Measurements from ENCODE around the gene TMEM185A.
"Not testable (repeated sequence)": the region's sequence is repeated elsewhere in the genome, so short reads cannot be mapped to it uniquely, and the experiment has no call there.

The TMEM185A gene

DNA sequence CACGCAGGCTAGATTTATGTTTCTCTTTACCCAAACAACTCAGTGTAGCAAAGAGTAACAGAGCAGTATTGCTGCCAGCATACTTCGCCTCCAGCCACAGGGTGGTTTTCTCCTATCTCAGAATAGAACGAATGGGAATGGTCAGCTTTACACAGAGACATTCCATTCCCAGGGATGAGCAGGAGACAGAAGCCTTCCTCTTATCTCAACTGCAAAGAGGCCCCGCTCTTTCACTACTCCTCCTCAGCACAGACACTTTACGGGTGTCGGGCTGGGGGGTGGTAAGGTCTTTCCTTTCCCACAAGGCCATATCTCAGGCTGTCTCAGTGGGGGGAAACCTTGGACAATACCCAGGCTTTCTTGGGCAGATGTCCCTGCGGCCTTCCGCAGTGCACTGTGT lies 4.8 kb downstream of the TMEM185A start:
- in situ Hi-C loops (cut with HindIII; ENCODE audit: low sequenced_read_pairs), result not testable (repeated sequence)

DNA sequence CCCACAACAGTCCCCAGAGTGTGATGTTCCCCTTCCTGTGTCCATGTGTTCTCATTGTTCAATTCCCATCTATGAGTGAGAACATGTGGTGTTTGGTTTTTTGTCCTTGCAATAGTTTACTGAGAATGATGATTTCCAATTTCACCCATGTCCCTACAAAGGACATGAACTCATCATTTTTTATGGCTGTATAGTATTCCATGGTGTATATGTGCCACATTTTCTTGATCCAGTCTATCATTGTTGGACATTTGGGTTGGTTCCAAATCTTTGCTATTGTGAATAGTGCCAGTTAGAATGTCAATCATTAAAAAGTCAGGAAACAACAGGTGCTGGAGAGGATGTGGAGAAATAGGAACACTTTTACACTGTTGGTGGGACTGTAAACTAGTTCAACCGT lies 11.9 kb downstream of the TMEM185A start:
- in situ Hi-C loops (cut with HindIII; ENCODE audit: low sequenced_read_pairs), result not testable (repeated sequence)

DNA sequence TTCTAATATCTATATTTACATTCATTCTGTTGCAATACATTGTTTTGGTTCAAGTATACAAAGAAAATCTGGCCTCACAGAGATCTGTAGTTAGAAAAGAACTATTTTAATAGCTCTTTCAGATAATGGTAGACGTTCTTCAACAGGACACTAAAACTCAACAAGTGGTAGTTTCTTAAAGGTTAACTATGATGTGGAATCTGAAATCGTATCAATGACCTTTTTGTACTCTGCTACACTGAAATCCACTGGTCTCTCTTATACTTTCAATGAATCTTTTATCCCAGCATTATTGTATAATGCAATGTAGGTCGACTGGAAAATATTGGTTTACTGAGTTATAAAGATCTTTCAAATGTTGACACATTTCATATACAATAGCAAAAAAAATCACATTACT lies 12.7 kb downstream of the TMEM185A start:
- in situ Hi-C loops (cut with HindIII; ENCODE audit: low sequenced_read_pairs), result no loop called here

DNA sequence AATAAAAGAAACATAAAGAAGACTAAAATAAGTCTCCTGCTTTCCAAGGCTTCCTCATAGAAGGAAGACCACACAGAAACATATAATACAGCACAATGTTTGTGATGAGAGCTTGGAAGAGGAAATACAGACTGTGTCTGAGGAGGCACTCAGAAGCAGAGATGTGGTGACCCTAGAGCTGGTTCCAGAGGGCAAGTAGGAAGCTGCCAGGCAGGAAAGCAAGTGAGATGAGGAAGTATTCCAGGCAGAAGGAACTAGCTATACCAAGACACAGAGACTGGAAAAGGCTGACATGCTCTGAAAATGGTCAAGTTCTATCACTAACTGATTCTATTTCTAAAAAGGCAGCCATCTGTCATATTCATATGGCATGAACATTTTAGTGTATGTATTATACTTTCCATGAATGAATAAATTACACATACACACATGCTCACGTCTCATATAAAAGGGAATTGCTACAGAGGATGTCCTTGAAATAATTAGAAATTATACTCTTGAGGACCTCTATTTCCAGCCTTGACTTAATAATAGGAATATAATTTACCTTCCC lies 19.9 kb downstream of the TMEM185A start:
- in situ Hi-C loops (cut with HindIII; ENCODE audit: low sequenced_read_pairs), result no loop called here

DNA sequence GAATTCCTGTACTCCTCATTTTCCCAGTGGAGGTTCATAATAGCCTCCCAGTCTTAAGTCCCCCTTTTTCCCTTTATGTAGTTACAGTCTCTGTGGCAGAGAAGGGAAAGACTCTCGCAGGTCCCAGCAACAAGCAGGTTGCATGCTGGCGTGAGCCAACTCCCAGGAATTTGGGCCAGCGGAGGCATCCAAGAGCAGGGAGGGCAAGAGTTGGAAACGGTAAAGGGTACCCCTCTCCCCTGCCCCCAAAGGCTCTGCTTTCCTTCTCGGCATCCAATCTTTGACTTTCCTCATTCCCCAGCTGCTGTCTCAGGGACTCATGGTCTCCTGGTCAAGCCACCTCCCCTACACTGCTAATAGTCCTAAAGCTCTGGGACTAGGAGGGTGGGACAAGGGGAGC lies 21.1 kb downstream of the TMEM185A start:
- in situ Hi-C loops (cut with HindIII; ENCODE audit: low sequenced_read_pairs), result no loop called here

DNA sequence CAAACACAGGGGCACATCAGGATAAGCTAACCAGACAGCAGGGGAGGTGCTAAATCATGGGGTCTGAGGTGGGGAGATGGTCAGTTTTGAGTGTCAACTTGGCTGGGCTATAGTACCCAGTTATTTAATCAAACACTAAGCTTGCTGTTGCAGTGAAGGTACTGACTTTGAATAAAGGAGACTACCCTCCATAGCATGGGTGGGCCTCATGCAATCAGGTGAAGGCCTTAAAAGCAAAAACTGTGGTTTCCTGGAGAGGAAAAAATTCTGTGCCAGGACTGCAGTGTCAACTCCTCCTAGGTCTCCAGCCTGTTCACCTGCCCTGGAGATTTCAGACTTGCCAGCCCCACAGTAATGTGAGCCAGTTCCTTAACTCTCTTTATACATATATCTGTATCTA lies 23.9 kb downstream of the TMEM185A start:
- in situ Hi-C loops (cut with HindIII; ENCODE audit: low sequenced_read_pairs), result no loop called here

DNA sequence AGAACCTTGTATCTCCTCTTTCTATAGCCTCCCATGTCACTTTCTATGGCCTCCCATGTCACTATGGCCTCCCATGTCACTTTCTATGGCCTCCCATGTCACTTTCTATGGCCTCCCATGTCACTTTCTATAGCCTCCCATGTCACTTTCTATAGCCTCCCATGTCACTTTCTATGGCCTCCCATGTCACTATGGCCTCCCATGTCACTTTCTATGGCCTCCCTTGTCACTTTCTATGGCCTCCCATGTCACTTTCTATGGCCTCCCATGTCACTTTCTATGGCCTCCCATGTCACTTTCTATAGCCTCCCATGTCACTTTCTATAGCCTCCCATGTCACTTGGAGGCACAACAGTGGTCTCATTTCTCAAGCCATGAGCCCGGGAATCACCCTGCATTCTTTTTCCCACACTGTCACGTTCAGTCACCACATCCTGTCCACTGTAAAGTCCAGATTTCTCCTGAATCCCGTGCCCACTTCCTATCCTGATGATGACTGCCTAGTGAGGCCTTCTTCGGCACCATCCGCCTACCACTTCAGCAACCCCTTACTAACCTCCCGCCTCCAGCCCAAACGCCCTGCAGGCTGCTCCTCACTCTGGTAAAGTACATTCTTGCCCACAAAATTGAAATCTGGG lies 26.2 kb downstream of the TMEM185A start:
- in situ Hi-C loops (cut with HindIII; ENCODE audit: low sequenced_read_pairs), result not testable (repeated sequence)

DNA sequence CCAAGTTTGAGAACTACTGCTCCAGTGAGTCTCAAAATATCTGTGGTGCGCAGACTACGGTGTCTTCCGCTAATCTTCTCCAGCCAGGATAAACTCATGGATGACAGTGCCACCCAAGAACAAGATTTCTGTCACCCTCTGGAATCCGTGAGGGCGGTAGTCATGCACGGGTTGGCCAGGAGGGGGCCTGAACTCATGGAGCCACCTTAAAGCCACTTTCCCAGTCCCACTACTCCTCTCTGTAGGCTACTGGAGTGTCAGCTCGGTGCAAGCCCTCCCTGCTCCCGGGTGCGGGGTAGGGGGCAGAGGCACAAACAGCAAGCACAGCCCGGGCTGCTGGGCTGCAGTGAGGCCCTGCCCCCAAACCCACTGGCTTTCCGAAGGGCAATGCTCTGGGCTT lies 33.0 kb downstream of the TMEM185A start:
- in situ Hi-C loops (cut with HindIII; ENCODE audit: low sequenced_read_pairs), result not testable (repeated sequence)

DNA sequence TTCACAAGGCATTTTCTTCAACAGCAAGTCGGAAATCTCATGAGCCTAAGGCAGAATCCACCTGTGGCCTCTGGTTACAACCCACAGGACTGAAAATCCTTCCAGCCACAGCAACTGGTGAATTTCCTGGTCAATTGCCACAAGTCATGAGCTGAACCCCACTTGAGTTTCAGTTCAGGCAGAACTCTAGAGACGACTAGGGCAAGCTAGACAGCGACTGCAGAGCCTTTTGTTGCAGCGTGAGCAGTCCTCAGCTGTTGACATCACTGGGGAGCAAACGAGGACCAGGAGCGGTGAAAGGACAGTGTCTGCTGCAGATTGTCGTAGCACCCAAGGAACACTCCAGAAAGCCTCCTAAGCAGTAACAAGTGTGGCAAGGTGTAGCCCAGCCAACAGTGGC lies 35.6 kb downstream of the TMEM185A start:
- in situ Hi-C loops (cut with HindIII; ENCODE audit: low sequenced_read_pairs), result not testable (repeated sequence)

DNA sequence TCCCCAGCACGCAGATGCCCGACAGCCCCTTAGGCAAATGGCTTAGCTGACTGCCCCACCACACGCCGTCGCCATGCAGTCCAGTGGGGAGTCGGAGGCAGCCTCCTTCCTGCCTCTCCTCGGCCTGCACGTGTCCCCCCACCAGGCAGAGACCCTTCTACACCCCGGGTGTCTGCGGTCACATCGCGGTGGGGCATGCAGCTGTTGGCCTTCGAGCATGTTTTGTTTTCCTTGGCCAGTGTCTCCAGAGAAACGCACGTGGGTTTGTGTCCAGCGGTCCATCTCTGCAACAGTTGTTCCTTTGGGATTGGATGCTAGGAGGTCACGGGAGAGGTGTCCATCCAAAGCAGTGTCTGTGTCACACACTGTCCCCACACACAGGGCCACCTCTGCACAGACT lies 36.4 kb downstream of the TMEM185A start, which contains the start of gene HSFX2:
TSS of gene HSFX2 (minus strand) at position 101 of the 400 bp plus-strand sequence. CDS start 614 bp downstream, outside the sequence.
- in situ Hi-C loops (cut with HindIII; ENCODE audit: low sequenced_read_pairs), result not testable (repeated sequence)

DNA sequence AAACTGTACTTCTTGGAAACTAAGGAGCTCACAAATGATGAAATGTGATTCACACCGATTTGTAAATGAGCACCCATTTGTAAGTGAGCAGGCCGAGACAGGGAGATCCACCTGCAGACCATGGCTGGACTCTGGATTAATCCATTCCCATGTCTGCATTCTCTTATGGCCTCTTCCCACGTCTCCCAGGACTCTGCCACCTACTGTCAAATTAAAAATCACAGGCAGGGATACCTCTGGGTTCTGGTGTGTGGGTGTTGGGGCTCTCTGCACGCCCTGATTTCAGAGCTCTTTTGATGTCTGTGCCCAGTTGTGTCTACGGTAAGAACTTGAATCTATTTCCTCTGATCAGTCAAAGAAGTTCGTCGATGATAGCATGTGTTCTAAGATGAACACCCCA lies 40.6 kb downstream of the TMEM185A start:
- in situ Hi-C loops (cut with HindIII; ENCODE audit: low sequenced_read_pairs), result not testable (repeated sequence)

DNA sequence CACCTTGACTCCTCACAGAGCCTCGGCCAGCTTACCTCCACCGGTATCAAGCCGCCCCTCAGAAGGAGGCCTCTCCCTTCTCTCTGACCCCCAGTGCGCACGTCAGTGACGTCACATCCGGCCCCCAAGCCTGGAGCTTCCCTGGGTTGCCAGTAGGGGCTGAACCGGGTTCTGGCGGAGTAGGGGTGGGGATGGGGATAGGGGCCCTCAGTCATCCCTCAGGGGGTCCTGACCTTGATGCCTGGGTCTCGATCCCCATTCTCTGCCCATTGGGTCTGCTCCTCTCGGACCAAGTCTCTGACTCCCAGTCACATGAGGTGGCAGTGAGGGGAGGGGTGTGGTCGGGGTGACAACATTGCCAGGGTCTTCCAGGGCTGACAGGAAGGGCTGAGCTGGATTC lies 44.2 kb downstream of the TMEM185A start, which contains the start of gene MAGEA9B:
TSS of gene MAGEA9B (minus strand) at position 101 of the 400 bp plus-strand sequence. CDS start 4,280 bp downstream, outside the sequence.
- in situ Hi-C loops (cut with HindIII; ENCODE audit: low sequenced_read_pairs), result not testable (repeated sequence)

DNA sequence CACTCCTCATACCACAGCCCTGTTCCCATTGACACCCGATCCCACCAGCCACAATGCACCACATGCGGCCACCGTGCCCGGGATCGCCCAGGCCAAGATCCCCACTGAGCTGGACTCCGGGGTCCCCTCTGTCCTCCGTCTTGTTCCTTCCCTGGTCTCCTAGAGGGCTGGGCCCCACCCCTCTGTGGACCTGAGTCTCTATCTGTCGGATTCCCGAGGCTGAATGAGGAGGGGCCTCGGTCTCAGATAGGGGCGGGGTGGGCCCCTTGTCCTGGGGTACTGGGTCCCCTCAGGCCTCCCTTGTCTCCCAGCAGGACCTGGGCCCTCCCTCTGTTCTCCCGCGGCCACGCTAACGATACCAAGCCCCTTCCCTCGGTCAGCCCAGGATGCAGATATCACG lies 46.0 kb downstream of the TMEM185A start:
- in situ Hi-C loops (cut with HindIII; ENCODE audit: low sequenced_read_pairs), result not testable (repeated sequence)

DNA sequence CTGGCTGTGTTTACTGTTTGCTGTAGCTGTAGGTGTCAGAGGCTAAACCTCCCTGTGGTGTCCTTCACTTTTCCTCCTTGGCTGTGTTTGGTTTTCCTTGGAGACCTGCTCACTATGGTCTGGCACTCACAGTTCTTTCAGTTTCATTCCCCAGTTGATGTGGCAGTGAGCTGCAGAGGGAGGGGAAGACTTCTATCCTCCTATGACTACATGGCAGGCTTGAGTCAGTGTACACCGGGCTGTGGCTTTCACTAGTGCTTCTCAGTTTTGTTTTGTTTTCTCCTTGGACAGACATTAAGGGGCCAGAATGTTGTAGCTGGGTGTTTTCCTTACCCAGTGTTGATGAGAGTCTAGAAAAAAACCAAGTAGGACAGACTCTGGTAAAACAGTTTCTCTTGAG lies 58.1 kb downstream of the TMEM185A start:
- in situ Hi-C loops (cut with HindIII; ENCODE audit: low sequenced_read_pairs), result not testable (repeated sequence)

DNA sequence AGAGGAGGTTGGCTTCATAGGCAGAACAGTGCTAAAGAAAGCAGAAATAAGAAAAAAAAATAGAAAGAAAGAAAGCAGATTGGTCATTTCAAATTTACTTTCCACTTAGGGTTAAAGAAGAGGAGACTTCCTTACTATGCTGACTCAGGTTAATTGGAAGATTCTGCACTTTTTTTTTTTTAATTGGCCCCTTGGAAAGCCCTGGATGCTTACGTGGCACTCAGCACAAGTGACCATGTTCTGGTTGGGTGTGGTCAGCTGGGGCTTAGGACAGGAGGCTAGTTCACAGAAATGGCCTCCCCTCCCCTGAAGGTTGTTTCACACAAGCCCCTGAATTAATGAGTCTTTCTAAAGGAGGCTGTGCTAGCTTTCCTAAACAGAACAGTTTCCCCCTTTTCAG lies 58.8 kb downstream of the TMEM185A start:
- in situ Hi-C loops (cut with HindIII; ENCODE audit: low sequenced_read_pairs), result no loop called here

DNA sequence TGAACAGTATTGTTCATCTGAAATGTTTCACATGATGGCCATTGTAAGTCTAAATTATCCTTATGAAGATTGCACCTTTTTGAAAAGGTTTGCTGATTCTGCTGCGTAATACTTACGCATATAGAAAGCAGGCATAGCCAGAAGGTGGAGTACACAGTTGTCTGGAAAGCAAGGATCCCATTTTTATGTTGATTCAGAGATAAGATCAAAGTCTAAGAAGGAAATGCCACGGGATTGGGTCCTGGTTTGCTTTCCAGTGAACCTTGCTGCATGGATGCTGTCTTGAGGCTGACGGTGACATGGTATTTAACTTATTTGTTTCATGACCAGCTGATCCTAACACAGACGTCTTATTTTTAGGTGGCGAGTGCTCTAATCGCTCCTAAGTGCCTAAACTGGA lies 59.8 kb downstream of the TMEM185A start:
- in situ Hi-C loops (cut with HindIII; ENCODE audit: low sequenced_read_pairs), result no loop called here

DNA sequence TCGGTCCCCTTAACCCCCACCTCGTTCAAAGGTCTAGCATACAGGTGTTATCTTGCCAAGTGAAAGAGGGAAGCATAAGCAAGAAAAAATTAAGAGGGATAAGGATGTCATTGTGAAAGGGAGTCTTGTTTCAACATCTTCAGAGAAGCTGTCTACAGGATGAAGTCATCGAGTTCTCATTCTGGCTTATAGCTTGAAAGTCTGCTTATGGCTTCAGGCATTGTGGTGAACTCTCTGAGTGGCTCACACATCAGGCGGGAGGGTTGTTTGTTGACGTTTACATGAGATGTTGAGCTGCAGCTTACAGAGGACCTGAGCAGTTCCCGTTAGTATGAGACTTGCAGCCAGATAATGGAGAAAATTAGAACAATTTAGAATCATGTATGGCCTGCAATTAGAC lies 60.9 kb downstream of the TMEM185A start:
- in situ Hi-C loops (cut with HindIII; ENCODE audit: low sequenced_read_pairs), result no loop called here

DNA sequence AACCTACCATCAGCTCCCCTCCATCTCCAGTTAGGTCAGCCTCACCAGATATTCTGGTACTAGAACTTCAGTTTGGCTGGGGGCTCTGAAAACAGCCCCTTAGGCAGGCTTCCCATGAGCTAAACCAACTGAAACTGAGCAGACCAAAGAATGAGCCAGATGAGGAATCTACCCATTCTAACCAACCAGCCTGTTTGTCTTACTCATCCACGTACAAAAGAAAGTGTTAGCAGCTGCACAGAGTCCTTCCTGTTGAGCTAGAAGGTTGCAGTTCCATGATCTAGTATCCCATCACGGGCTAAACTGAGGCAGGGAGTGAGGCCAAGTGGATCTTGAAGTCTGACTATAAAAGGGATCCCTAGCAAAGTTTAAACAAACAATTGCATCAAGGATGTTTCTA lies 61.8 kb downstream of the TMEM185A start:
- in situ Hi-C loops (cut with HindIII; ENCODE audit: low sequenced_read_pairs), result no loop called here

DNA sequence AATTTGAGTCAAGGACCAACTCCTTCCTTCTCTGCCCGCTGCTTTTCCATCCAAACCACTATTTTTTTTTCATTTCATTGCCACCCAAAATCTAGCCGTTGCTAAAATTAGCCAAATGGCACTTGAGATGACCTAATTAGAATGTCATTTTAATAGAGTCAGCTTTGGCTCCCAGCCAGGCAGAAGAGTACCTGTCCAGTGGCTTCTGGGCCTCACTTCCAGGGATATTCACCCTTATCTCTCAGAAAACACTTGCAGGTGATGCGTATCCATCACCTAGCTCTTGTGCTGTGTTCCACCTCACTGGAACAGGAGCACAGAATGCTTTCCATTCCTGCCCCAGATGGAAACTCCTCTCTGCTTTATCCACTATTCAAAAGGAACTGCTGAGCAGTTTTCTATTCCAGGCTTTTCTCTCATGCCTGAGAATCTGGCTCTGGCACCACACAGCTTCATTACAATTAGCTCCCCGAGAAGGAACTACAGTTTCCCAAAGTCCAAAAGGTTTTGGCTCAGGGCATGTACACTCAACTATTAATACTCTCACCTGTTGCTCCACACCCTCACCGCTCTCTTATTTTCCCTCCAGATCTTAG lies 62.8 kb downstream of the TMEM185A start:
- in situ Hi-C loops (cut with HindIII; ENCODE audit: low sequenced_read_pairs), result no loop called here

DNA sequence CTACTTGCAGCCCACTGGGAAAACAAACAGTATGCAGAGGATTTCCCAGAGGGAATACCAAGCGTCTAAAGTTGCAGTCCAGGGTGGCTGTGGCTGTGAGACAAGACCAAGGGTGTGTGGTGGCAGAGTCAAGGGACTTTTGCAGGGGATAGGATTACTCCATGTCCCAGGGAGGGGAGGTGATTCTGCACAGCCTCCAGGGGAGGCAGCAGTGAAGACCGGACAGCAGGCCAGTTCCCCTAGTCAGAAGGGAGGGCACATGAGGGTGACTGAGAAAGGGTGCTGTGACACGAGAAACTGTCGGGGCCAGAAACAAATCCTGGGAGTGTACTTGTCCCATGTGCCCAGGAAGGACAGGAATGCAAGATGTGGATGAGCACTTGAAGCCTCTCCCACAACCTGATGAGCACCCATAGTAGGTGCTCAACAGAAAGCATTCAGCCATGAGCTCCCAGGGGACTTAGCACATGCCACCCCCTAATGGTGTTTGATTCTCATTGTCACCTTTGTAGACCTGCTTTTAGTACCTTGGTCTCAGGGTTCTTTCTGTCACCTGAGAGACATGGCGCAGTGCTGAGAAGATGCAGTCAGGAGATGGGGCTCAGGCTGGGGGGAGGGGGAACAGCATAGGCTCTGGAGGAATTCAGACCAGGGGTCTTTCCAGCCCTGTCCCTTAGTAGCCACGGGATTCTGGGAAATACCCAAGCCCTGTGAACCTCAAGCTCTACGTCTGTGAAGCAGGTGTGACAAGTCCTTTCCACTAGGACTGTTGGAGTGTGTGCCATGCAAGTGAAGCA lies 63.8 kb downstream of the TMEM185A start:
- in situ Hi-C loops (cut with HindIII; ENCODE audit: low sequenced_read_pairs), result no loop called here

DNA sequence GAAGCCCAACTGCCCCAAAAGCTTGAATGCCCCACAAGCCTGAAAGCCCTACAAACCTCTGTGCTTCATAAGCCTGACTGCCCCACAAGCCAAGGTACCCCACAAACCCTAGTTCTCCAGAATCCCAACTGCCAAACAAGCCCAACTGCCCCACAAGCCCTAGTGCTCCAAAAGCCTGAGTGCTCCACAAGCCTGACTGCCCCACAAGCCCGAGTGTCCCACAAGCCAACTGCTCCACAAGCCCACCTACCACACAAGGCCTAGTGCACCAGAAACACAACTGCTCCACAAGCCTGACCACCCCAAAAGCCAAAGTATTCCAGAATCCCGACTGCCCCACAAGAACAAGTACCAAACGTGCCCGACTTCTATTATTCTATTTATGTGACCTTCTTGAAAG lies 68.2 kb downstream of the TMEM185A start:
- in situ Hi-C loops (cut with HindIII; ENCODE audit: low sequenced_read_pairs), result no loop called here

DNA sequence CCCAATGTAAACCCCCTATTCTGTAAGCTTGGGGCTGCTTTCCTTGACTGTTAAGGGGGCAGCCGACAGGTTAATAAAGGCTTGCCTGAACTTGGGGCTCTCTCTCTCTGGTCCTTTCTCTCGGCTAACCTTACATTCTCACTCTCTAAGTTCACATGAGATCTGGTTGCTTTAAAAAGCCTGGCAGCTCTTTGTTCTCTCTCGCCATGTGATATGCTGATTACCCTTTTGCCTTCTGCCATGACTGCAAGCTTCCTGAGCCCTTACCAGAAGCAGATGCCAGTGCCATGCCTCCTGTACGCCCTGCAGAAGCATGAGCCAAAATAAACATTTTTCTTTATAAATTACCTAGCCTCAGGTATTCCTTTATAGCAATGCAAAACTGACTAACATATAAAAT lies 76.3 kb downstream of the TMEM185A start:
- in situ Hi-C loops (cut with HindIII; ENCODE audit: low sequenced_read_pairs), result not testable (repeated sequence)
